ENCODE data around the gene PRDM11. TPM values are rescaled to one million over a fixed set of nuclear protein-coding genes. Genes with fewer than 3 reads are reported as not detected.

The PRDM11 gene
- total and polyA plus RNA-seq, 7 donors = 2.3 to 14.2 (median 7.2) TPM

- Histone ChIP-seq H3K4me1 (no peaks in the 10 kb centered on the region), H3K4me3 (no peak overlapping the region), H3K27ac (no peak overlapping the region), H3K9me3 (no peaks in the 10 kb centered on the region), H3K27me3 (ENCODE audit: insufficient read depth in 3 of 3, low read length in 2 of 3) (peaks cover 0 to 17% (median 0%) of the 10 kb centered on the region in 3 donors), H3K36me3 (ENCODE audit: insufficient read depth in 1 of 2, low read depth in 1 of 2) (no peaks in the 10 kb centered on the region)
- intact Hi-C loops (cut with DNase I) = no loop called here
- DNase-seq = no peak
- ATAC-seq = no peak
- no peak for TF ChIP-seq CTCF (IDR thresholded peaks at IDR 0.05)
- WGBS, 3 donors = 73 to 76% (median 75%) methylated on average over 4 of the region's 4 CpGs
These were observed 124.7 kb downstream of the PRDM11 start for GRCh38 chr11:45270946-45271716.

- TF ChIP-seq CTCF (IDR thresholded peaks at IDR 0.05) = no peak
- intact Hi-C loops (cut with DNase I) = no loop called here
- Histone ChIP-seq H3K27me3 (ENCODE audit: insufficient read depth in 3 of 3, low read length in 2 of 3) (peaks cover 0 to 13% (median 0%) of the 10 kb centered on the region in 3 donors), H3K36me3 (ENCODE audit: insufficient read depth in 1 of 2, low read depth in 1 of 2) (no peaks in the 10 kb centered on the region), H3K4me1 (no peaks in the 10 kb centered on the region), H3K9me3 (no peaks in the 10 kb centered on the region), H3K4me3 (no peak overlapping the region), H3K27ac (no peak overlapping the region)
- ATAC-seq (no peak), DNase-seq (no peak)
- WGBS, 3 donors = 44 to 72% (median 66%) methylated on average over 2 of the region's 2 CpGs
These were observed 126.3 kb downstream of the PRDM11 start for GRCh38 chr11:45272701-45273100.

- H3K9me3 ChIP-seq = no peaks in the 10 kb centered on the region
- peaks cover 0 to 13% (median 0%) of the 10 kb centered on the region in 3 donors for H3K27me3 ChIP-seq (ENCODE audit: insufficient read depth in 3 of 3, low read length in 2 of 3)
- no peak overlapping the region for H3K4me3 ChIP-seq
- TF ChIP-seq CTCF (IDR thresholded peaks at IDR 0.05) = no peak
- no peak for ATAC-seq
- WGBS, 3 donors = 74 to 77% (median 76%) methylated on average over 6 of the region's 6 CpGs
- no peaks in the 10 kb centered on the region for H3K4me1 ChIP-seq
- H3K36me3 ChIP-seq (ENCODE audit: insufficient read depth in 1 of 2, low read depth in 1 of 2) = no peaks in the 10 kb centered on the region
- no peak for DNase-seq
- no peak overlapping the region for H3K27ac ChIP-seq
- intact Hi-C loops (cut with DNase I) = no loop called here
These were observed 127.1 kb downstream of the PRDM11 start for GRCh38 chr11:45273509-45273908.

- no peak for DNase-seq
- TF ChIP-seq CTCF (IDR thresholded peaks at IDR 0.05) = no peak
- WGBS, 3 donors = 67 to 81% (median 75%) methylated on average over 4 of the region's 4 CpGs
- intact Hi-C loops (cut with DNase I) = no loop called here
- Histone ChIP-seq H3K27me3 (ENCODE audit: insufficient read depth in 3 of 3, low read length in 2 of 3) (peaks cover 0 to 13% (median 0%) of the 10 kb centered on the region in 3 donors), H3K9me3 (no peaks in the 10 kb centered on the region), H3K27ac (no peak overlapping the region), H3K4me1 (no peaks in the 10 kb centered on the region), H3K36me3 (ENCODE audit: insufficient read depth in 1 of 2, low read depth in 1 of 2) (no peaks in the 10 kb centered on the region), H3K4me3 (no peak overlapping the region)
- ATAC-seq = no peak
These were observed 127.8 kb downstream of the PRDM11 start for GRCh38 chr11:45274206-45274605.

GRCh38 chr11:45275828-45276227 lies 129.4 kb downstream of the PRDM11 start:
- DNase-seq = no peak
- WGBS, 3 donors = 46 to 51% (median 46%) methylated on average over 4 of the region's 4 CpGs
- no peaks in the 10 kb centered on the region for H3K4me1 ChIP-seq
- intact Hi-C loops (cut with DNase I) = no loop called here
- no peaks in the 10 kb centered on the region for H3K36me3 ChIP-seq (ENCODE audit: insufficient read depth in 1 of 2, low read depth in 1 of 2)
- no peak overlapping the region for H3K27ac ChIP-seq
- ATAC-seq = no peak
- H3K27me3 ChIP-seq (ENCODE audit: insufficient read depth in 3 of 3, low read length in 2 of 3) = peaks cover 0 to 13% (median 0%) of the 10 kb centered on the region in 3 donors
- H3K9me3 ChIP-seq = no peaks in the 10 kb centered on the region
- no peak overlapping the region for H3K4me3 ChIP-seq
- TF ChIP-seq CTCF (IDR thresholded peaks at IDR 0.05) = no peak

Data from psoas muscle (tissue), 8 donors.